Stimulated activated CD8-positive, alpha-beta memory T cell treated with anti-CD3 and anti-CD28 coated beads, Interleukin-7, amount 100 ng/mL, for 24 hours (primary cell): ENCODE data around the gene VCX2.
"Not testable (repeated sequence)": the region's sequence is repeated elsewhere in the genome, so short reads cannot be mapped to it uniquely, and the experiment has no call there.

Source experiments
- DNase-seq: peaks from one replicate; pipeline ENCODE4 v3.0.0-alpha.2; 2020; ENCODE audit warnings: low read depth

VCX2 gene

GRCh38 chrX:8171169-8171568 is at the start of gene VCX2:
Gene VCX2, minus strand, starts transcription at chrX:8171267. Its CDS starts 624 bp downstream, at chrX:8170643.
- not testable (repeated sequence) for DNase-seq

- DNase-seq = no peak
Observed at GRCh38 chrX:8204943-8205342, 33.9 kb upstream of the VCX2 start.

DNA sequence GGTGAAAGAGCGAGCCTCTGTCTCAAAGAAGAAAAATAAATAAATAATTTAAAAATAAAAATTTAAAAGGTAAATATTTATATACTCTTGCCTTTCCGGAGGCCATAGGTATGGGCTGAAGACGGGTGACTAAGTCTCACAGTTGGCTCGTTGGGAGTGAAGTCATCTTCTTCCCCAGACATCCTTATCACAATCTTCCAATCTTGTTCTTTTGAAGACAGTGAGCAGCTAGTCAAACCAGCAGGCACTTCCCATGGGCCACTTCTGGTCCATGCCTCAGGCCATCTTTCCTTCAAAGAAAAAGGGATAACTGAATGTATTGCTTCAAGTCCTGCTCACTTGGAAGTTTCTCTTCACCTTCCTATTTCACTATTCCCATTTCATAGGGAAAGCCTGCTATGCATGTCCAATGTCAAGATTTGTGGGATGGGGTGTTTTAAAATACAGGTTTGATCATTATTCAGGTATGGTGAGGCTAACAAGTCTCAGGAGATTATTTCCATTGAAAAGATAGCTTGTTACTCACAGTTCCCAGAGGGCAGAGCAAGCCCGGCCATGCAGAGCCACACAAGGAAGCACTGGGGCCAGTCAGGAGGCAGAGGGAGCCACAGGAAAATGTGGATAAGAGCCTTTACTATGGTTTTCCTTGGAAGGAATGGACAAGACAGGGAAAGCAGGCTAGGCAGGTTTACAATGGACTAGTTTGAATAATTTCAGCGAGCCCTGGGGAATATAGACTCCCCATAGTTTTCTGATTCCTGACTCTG is 33.3 kb upstream of the VCX2 start:
- no peak for DNase-seq

- no peak for DNase-seq
Observed at GRCh38 chrX:8201896-8202331, 30.8 kb upstream of the VCX2 start.

DNA sequence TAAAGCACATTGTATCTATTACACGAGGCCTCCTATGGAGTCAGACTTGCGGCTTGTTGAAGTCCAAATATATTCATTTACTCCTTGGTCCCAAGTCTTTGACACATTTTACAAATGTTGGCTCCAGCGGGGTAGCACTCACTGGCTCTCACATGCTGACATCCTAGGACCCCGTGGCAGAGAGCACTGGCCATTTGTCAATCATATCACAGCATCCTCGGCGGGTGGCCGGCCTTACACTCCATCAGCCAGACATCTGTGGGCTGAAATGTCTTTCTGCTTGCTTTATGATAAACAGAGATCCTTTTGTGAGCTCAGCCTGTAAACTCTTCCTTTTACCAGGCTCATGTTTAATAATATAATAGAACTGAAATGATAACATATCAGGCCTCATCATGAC is 25.7 kb upstream of the VCX2 start:
- no peak for DNase-seq

DNA sequence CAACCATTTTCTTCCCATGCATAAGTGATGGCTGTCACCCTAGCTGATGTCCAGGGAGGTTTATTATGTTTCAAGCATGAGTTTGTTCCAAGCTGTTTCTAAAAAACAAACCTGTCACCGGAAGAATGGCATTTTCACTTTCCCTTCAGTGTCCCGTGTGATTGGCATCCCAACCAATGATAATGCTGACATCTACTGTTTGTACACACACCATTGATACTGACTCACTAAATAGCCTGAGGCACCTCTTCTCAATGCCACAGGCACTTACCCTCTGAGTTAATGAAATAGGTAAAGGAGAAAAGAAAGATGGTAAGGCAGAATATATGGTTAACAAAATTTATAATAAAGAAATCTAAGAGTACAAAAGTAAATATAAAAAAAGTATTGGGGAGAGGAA is 23.1 kb upstream of the VCX2 start:
- DNase-seq = no peak

DNA sequence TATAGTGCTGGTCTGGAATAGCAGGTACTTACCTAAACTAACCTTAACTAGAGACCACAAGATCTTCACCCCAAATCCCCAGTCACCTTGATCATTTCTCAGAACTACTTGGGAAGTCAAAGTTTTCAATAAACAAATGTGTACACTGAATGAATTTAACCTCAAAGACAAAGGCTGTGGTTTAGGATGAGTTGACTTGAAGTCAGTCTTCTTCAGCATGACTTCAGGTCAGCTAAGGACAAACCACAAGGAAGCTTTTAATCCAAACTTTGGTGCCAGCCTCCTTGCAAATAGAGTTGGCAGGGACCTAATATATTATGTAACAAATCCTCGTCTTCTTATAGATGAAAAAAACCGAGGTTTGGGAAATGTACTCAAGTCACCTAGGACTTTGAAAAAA is 21.2 kb upstream of the VCX2 start:
- DNase-seq = no peak

- no peak for DNase-seq
Observed at GRCh38 chrX:8191022-8191421, 20.0 kb upstream of the VCX2 start.

DNA sequence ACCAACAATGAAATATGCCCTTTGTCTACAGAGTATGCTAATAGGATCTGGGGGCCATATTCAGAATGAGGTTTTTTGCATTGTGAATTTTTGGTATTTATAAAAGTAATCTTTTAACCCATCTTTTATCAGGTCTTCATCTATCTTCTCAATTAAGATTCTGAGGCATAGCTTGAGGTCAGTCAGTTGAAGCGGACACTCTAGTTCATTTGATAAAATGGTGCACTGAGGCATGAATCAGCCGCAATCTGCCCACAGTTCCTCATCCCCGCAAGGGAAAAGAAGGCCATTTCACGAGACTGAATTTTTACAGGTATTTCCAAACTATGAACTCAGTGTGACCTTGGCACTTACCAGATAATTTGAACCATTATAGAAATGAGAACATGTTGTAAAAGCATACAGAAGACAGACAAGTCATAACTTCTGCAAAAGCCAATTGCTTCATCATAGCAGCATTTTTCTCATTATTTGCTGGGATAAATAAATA is 19.3 kb upstream of the VCX2 start:
- DNase-seq = no peak

- no peak for DNase-seq
Observed at GRCh38 chrX:8189096-8189830, 18.2 kb upstream of the VCX2 start.

DNA sequence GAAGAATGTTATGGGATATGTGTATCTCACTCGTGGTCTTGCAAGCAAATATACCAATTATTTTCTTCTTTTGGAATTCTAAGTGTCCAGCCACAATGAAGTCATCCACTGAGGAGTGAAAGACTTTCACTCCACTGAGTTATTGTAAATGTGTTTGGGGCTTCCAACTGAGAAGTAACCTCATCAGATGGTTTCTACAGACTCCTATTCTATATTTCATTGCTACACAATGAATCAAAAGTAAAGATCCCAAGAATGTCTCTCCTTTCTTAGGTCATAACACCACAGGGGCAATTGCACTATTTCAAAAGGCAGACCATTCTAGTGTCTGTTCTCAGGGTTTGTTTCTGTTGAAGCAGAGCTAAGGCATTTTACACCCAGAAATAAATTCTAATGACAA is 12.3 kb upstream of the VCX2 start:
- no peak for DNase-seq

DNA sequence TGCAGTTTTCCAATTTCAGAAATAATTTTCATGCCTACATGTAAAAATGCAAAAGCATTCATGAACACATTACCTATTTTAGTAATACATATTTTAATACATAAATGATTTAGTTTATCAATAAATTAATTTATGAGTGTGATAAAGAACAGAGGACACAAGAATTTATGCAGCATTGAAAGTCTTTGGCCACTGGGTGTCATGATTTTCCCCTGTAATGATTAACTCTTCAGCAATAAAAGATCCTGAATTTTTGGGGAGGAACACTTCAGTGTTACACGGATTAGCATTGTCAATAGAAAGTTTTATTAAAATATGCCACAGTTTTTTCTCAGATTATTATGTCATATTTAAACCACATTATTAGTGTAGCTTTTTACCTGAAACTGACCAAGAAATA is 8.6 kb upstream of the VCX2 start:
- DNase-seq = no peak

GRCh38 chrX:8154011-8154410 is 17.1 kb downstream of the VCX2 start:
- DNase-seq = not testable (repeated sequence)

DNA sequence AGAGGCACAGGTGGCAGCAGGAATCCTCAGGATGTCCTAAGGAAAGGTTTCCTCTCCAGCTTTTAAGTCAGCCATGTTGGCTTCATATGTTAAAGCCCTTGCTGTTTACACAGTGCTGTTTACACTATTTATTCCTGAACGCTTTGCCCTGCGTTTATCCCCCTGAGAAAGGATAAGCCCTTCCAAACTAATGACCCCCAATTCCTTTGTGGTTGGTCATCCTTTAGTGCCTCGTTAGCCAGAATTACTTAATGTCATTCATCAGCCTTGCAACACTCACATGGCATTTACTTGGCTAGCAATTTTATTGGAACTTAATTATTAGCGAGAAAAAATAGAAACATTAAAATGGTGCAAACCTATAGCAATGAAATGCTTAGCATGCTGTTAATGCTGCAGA is 23.8 kb downstream of the VCX2 start:
- no peak for DNase-seq

DNA sequence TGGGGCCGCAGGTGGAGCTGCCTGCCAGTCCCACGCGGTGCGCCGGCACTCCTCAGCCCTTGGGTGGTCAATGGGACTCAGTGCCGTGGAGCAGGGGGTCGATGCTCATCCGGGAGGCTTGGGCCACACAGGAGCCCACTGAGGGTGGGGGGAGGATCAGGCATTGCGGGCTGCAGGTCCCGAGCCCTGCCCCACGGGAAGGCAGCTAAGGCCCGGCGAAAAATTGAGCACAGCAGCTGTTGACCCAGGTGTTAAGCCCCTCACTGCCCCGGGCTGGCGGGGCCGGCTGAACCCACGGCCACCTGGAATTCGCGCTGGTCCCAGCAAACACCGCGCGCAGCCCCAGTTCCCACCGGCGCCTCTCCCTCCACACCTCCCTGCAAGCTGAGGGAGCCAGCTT is 26.1 kb downstream of the VCX2 start:
- no peak for DNase-seq

DNA sequence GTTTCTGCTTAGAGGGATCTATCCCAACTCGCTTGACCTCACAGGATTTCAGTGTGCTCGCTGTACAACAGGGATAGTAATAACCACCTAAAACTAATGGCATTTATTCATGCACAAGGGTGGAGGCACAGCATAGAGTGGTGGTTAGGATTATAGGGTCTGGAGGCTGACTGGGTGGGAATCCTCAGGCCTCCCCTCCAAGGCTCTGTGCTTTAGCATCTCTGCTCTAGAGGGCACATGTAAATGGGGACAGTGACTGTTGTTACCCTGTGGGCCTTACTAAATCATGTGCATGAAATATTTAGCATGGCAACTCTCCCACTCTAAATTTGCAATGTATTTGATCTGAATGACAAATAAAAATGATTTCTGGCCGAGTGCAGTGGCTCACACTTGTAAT is 29.2 kb downstream of the VCX2 start:
- DNase-seq = no peak

GRCh38 chrX:8140986-8141744 is 29.9 kb downstream of the VCX2 start:
- no peak for DNase-seq

DNA sequence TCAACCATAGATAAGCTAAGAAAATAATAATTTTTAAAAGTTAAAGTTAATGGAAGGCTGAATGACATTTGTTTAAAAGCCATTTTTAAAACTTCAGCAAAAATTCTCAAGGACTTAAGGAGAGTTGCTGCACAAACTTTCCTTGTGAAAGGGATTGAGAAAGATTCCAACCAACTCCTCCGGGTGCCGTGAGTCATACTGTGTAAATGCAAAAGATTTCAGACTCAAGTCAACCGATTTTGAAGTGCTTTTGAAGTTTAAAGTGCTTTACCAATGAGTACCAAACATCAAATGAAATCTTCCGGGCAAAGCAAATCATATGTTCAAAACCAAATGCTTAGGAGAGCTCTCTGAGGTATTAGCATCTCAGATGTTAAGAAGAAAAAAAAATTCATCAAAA is 31.4 kb downstream of the VCX2 start:
- DNase-seq = no peak

DNA sequence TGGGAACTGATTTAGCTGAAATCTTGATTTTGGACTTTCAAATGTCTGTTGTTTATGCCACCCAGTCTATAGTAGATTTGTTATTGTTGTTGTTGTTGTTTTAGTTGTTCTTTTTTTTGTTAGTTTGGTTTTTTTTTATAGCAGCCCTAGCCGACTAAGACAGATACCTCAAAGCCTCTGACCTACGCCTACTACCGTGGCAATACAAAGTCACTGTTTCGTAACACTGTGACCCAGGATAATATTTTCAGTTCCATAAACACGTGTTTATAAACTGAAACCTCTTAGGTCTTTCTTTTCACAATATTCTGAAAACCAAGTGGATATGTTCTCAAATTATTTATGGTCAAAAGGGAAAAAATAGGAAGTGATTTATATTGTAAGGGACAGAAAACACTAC is 32.8 kb downstream of the VCX2 start:
- DNase-seq = no peak

- no peak for DNase-seq
Observed at GRCh38 chrX:8126648-8127047, 44.4 kb downstream of the VCX2 start.

DNA sequence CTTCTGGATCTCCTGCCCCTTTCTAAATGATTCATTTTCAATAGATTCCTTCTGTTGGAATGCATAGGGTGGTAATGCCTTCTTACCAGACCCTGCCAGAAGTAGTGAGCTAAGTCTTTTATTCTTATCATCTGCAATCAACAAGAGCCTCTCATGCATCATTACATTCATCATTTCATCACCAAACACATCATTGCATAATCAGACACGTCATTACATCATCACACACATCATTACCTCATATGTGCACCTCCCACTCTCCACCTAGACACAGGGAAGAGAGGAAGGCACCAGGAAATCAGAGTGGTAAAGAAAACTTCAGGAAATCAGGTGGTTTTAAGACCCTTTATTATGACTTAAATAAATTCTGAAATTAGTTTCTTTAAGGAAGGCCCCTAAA is 45.0 kb downstream of the VCX2 start:
- DNase-seq = no peak

- no peak for DNase-seq
Observed at GRCh38 chrX:8125566-8125965, 45.5 kb downstream of the VCX2 start.

- DNase-seq = no peak
Observed at GRCh38 chrX:8122538-8122937, 48.5 kb downstream of the VCX2 start.
